Measurements from ENCODE around the gene NLRC3. TPM values are rescaled to one million over a fixed set of nuclear protein-coding genes. Genes with fewer than 3 reads are reported as not detected.
"Not testable (repeated sequence)": the region's sequence is repeated elsewhere in the genome, so short reads cannot be mapped to it uniquely, and the experiment has no call there.

Gene NLRC3
- total and polyA plus RNA-seq, 2 donors (not counting 1 experiment from before 2014, with no cell fraction given), result 28.8 to 35.7 TPM

- no peak overlapping the region for H3K4me3 Mint-ChIP-seq
- Histone ChIP-seq H3K4me2 (replicated peaks; ENCODE audit: low read depth, low read length, poor library complexity, severe bottlenecking) (no peak overlapping the region), H3K36me3 (replicated peaks in 1 of 2; ENCODE audit: control extremely low read depth in 1 of 2, control insufficient read depth in 1 of 2, extremely low read depth in 1 of 2, insufficient read depth in 2 of 2, low read length in 1 of 2) (peaks cover 0 to 21% of the 10 kb centered on the region in 2 experiments), H3K4me3 (ENCODE audit: control extremely low read depth in 1 of 5, extremely low read depth in 1 of 5, insufficient read depth in 1 of 5, low read depth in 2 of 5, low read length in 4 of 5) (no peak overlapping the region), H4K20me1 (ENCODE audit: control insufficient read depth, insufficient read depth, low read length, poor library complexity, severe bottlenecking) (no peaks in the 10 kb centered on the region), H3K27me3 (replicated peaks in 1 of 4; ENCODE audit: control extremely low read depth in 1 of 4, control insufficient read depth in 3 of 4, insufficient read depth in 4 of 4, low read length in 3 of 4) (no peaks in the 10 kb centered on the region), H3K9ac (ENCODE audit: low read length) (no peak overlapping the region), H3K4me1 (ENCODE audit: control insufficient read depth in 2 of 2, insufficient read depth in 2 of 2, low read length in 2 of 2) (peaks cover 0 to 5% of the 10 kb centered on the region in 2 donors), H3K27ac (ENCODE audit: low read length in 2 of 2) (no peak overlapping the region), H3K9me3 (ENCODE audit: control extremely low read depth in 1 of 3, control insufficient read depth in 2 of 3, insufficient read depth in 1 of 3, low read length in 2 of 3) (no peaks in the 10 kb centered on the region), H3K79me2 (ENCODE audit: control insufficient read depth, insufficient read depth, low read length) (no peaks in the 10 kb centered on the region), H2AFZ (ENCODE audit: insufficient read depth, low read depth, low read length, poor library complexity, severe bottlenecking) (no peak overlapping the region)
- intact Hi-C loops (cut with micrococcal nuclease), result loop anchor here (10.0 kb wide), 2 partner anchors 346 to 1426 kb away; partner anchors contain the start of gene SEC14L5
- DNase-seq, result no peak
- 100% methylated on average over 1 of the region's 2 CpGs for WGBS (ENCODE audit: insufficient coverage)
- POLR2A ChIA-PET, result no interaction called here
- no peak for TF ChIP-seq CTCF (IDR thresholded peaks at IDR 0.05)
- no peak for TF ChIP-seq EZH2 (IDR thresholded peaks at IDR 0.05; ENCODE audit: borderline replicate concordance, insufficient read depth, low read depth, low read length, poor library complexity, severe bottlenecking)
- no peaks in the 10 kb centered on the region for H3K27me3 Mint-ChIP-seq
- ATAC-seq (ENCODE audit: low read depth), result no peak
- H3K9me3 Mint-ChIP-seq (ENCODE audit: insufficient read depth), result no peaks in the 10 kb centered on the region
- peaks cover 11% of the 10 kb centered on the region for H3K4me1 Mint-ChIP-seq
- no peak overlapping the region for H3K27ac Mint-ChIP-seq
- CTCF ChIA-PET, result interaction anchor here (0.6 to 0.9 kb wide), 2 partner anchors 46 to 122 kb away, joined by 3 read pairs; no protein-coding TSS in a partner anchor
These were observed 48.8 kb downstream of the NLRC3 start for GRCh38 chr16:3528406-3528805.

DNA sequence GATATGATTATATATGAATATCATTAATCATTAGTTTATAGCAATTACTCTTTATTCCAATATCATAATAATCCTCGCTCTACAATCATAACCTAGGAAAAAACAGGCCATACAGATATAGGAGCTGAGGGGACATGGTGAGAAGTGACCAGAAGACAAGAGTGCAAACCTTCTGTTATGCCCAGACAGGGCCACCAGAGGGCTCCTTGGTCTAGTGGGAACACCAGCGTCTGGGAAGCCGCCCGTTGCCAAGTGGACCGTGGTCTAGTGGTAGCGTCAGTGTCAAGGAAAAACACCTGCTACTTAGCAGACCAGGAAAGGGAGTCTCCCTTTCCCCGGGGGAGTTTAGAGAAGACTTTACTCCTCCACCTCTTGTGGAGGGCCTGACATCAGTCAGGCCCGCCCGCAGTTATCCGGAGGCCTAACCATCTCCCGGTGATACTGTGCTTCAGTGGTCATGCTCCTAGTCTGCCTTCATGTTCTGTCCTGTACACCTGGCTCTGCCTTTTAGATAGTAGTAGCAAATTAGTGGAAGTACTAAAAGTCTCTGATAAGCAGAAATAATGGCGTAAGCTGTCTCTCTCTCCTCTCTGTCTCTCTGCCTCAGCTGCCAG lies 49.9 kb downstream of the NLRC3 start:
- peak overlapping the region; percentile 46 for H2AFZ ChIP-seq (ENCODE audit: insufficient read depth, low read depth, low read length, poor library complexity, severe bottlenecking)
- peaks cover 0 to 16% of the 10 kb centered on the region in 2 experiments for H3K36me3 ChIP-seq (replicated peaks in 1 of 2; ENCODE audit: control extremely low read depth in 1 of 2, control insufficient read depth in 1 of 2, extremely low read depth in 1 of 2, insufficient read depth in 2 of 2, low read length in 1 of 2)
- ATAC-seq (ENCODE audit: low read depth); H3K9me3 Mint-ChIP-seq (ENCODE audit: insufficient read depth); H3K27ac ChIP-seq (ENCODE audit: low read length in 2 of 2); H3K27me3 ChIP-seq (replicated peaks in 1 of 4; ENCODE audit: control extremely low read depth in 1 of 4, control insufficient read depth in 3 of 4, insufficient read depth in 4 of 4, low read length in 3 of 4); H3K9ac ChIP-seq (ENCODE audit: low read length); H4K20me1 ChIP-seq (ENCODE audit: control insufficient read depth, insufficient read depth, low read length, poor library complexity, severe bottlenecking); H3K27me3 Mint-ChIP-seq; H3K4me3 ChIP-seq (ENCODE audit: control extremely low read depth in 1 of 5, extremely low read depth in 1 of 5, insufficient read depth in 1 of 5, low read depth in 2 of 5, low read length in 4 of 5); H3K79me2 ChIP-seq (ENCODE audit: control insufficient read depth, insufficient read depth, low read length); H3K4me2 ChIP-seq (replicated peaks; ENCODE audit: low read depth, low read length, poor library complexity, severe bottlenecking); H3K27ac Mint-ChIP-seq; H3K4me1 ChIP-seq (ENCODE audit: control insufficient read depth in 2 of 2, insufficient read depth in 2 of 2, low read length in 2 of 2); H3K9me3 ChIP-seq (ENCODE audit: control extremely low read depth in 1 of 3, control insufficient read depth in 2 of 3, insufficient read depth in 1 of 3, low read length in 2 of 3): not testable (repeated sequence)
- peak overlapping the region; percentile 14 for H3K4me3 Mint-ChIP-seq
- POLR2A ChIA-PET, result interaction anchor here (0.8 kb wide), 1 partner anchor 68 kb away, joined by 3 read pairs; no protein-coding TSS in a partner anchor
- TF ChIP-seq CTCF (IDR thresholded peaks at IDR 0.05), result peak; percentile 71
- CTCF ChIA-PET, result interaction anchor here (0.6 to 2.4 kb wide), 13 partner anchors 9 to 325 kb away, joined by 3 to 9 read pairs (median 4); partner anchors contain the start of genes DNASE1 and SLX4
- intact Hi-C loops (cut with micrococcal nuclease), result loop anchor here (10.0 kb wide), 2 partner anchors 347 to 1427 kb away; partner anchors contain the start of gene SEC14L5
- WGBS (ENCODE audit: insufficient coverage), result 100% methylated on average over 1 of the region's 12 CpGs
- peak; percentile 69 for DNase-seq
- H3K4me1 Mint-ChIP-seq, result peaks cover 11% of the 10 kb centered on the region
